Stimulated activated CD8-positive, alpha-beta memory T cell treated with anti-CD3 and anti-CD28 coated beads, Interleukin-12 subunit alpha, Interleukin-12 subunit beta, amount 100 ng/mL, for 4 hours (primary cell): ENCODE data around the gene DDC.
"Not testable (repeated sequence)": the region's sequence is repeated elsewhere in the genome, so short reads cannot be mapped to it uniquely, and the experiment has no call there.

Experiments used
- DNase-seq: peaks from one replicate; pipeline ENCODE4 v3.0.0-alpha.2; 2020; ENCODE audit warnings: low read depth

Gene DDC

GRCh38 chr7:50589364-50589763 is 24.2 kb upstream of the DDC start:
- DNase-seq, result no peak

- DNase-seq, result no peak
These were observed 23.7 kb upstream of the DDC start for GRCh38 chr7:50588937-50589336.

- DNase-seq, result no peak
These were observed 22.5 kb upstream of the DDC start for GRCh38 chr7:50587737-50588136.

- DNase-seq, result no peak
These were observed 19.7 kb upstream of the DDC start for GRCh38 chr7:50584793-50585408.

GRCh38 chr7:50584386-50584785 is 19.2 kb upstream of the DDC start:
- no peak for DNase-seq

- not testable (repeated sequence) for DNase-seq
These were observed 18.1 kb upstream of the DDC start for GRCh38 chr7:50583295-50583694.

GRCh38 chr7:50582271-50582670 is 17.1 kb upstream of the DDC start:
- not testable (repeated sequence) for DNase-seq

- DNase-seq, result not testable (repeated sequence)
These were observed 15.5 kb upstream of the DDC start for GRCh38 chr7:50580666-50581065.

- DNase-seq, result no peak
These were observed 14.9 kb upstream of the DDC start for GRCh38 chr7:50580057-50580456.

GRCh38 chr7:50578105-50578504 is 12.9 kb upstream of the DDC start:
- not testable (repeated sequence) for DNase-seq

GRCh38 chr7:50577569-50577968 is 12.4 kb upstream of the DDC start:
- no peak for DNase-seq

- not testable (repeated sequence) for DNase-seq
These were observed 11.2 kb upstream of the DDC start for GRCh38 chr7:50576388-50576787.

- DNase-seq, result no peak
These were observed 2.6 kb upstream of the DDC start for GRCh38 chr7:50567715-50568261.

- DNase-seq, result no peak
These were observed 772 bp upstream of the DDC start for GRCh38 chr7:50565977-50566376.

GRCh38 chr7:50565559-50565916 is 333 bp upstream of the DDC start:
- DNase-seq, result no peak

- DNase-seq, result no peak
These were observed 1.0 kb downstream of the DDC start for GRCh38 chr7:50564171-50564570.

GRCh38 chr7:50562136-50562535 is 3.1 kb downstream of the DDC start:
- no peak for DNase-seq

- DNase-seq, result no peak
These were observed 4.3 kb downstream of the DDC start for GRCh38 chr7:50560865-50561351.

GRCh38 chr7:50559881-50560280 is 5.3 kb downstream of the DDC start:
- DNase-seq, result no peak

GRCh38 chr7:50558294-50559053 is 6.7 kb downstream of the DDC start:
- no peak for DNase-seq

- DNase-seq, result no peak
These were observed 8.1 kb downstream of the DDC start for GRCh38 chr7:50557099-50557498.

GRCh38 chr7:50556247-50556991 is 8.8 kb downstream of the DDC start:
- DNase-seq, result no peak
